Neural progenitor cell (in vitro differentiated cells): ENCODE results near the gene BAG1.

Experiments used
- EZH2 ChIP-seq: fragments of 200-600 bp; sonication (generic); IDR thresholded peaks from 2 replicates; pipeline ENCODE4 v1.6.1; 2017; ENCODE audit warnings: antibody characterized with exemption, mild to moderate bottlenecking, moderate library complexity
- TF ChIP-seq, protein P1 (sequence below): fragments of 200-600 bp; sonication (generic); IDR thresholded peaks from 2 replicates; pipeline ENCODE4 v1.5.1; 2017; ENCODE audit warnings: antibody characterized with exemption, mild to moderate bottlenecking

DNA sequence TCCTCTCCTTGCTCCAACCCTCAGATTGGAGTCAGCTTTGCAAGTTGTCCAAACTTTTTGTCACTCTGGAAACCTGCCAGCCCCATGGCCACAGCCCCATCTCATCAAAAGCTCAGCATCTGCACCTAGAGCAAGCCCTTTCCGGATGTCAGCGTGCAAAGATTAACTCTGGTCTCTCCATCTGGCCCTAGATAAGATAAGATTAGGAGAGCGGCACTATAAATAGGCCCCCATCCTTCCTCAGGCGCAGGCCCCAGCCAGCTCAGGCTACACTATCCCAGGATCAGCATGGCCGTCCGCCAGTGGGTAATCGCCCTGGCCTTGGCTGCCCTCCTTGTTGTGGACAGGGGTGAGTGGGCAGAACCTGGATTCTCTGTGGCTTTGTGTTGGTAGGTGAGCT is 24.6 kb downstream of the BAG1 start, which contains the start of gene SPINK4:
- TF ChIP-seq, protein P1, sequence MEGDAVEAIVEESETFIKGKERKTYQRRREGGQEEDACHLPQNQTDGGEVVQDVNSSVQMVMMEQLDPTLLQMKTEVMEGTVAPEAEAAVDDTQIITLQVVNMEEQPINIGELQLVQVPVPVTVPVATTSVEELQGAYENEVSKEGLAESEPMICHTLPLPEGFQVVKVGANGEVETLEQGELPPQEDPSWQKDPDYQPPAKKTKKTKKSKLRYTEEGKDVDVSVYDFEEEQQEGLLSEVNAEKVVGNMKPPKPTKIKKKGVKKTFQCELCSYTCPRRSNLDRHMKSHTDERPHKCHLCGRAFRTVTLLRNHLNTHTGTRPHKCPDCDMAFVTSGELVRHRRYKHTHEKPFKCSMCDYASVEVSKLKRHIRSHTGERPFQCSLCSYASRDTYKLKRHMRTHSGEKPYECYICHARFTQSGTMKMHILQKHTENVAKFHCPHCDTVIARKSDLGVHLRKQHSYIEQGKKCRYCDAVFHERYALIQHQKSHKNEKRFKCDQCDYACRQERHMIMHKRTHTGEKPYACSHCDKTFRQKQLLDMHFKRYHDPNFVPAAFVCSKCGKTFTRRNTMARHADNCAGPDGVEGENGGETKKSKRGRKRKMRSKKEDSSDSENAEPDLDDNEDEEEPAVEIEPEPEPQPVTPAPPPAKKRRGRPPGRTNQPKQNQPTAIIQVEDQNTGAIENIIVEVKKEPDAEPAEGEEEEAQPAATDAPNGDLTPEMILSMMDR: no peak
- no peak for TF ChIP-seq EZH2
